Sigmoid colon (tissue), 7 donors: ENCODE data around the gene AZIN2. TPM values are rescaled to one million over a fixed set of nuclear protein-coding genes. Genes with fewer than 3 reads are reported as not detected.
A peak's percentile ranks its signal among the peaks of the same experiment; 100 is the strongest.

Source experiments
- DNase-seq: peaks from one replicate; pipeline ENCODE4 v3.0.0-alpha.2; 2019
- H3K27ac ChIP-seq, 4 donors: fragments of 200-600 bp; sonication (generic); one replicate each; pipeline ENCODE4 v1.5.1; 2016 to 2019; ENCODE audit warnings: mild to moderate bottlenecking in 1 of 4
- H3K27me3 ChIP-seq, 3 donors: fragments of 200-600 bp; sonication (generic); one replicate each; pipeline ENCODE4 v1.5.1; 2019; ENCODE audit warnings: mild to moderate bottlenecking in 1 of 3
- H3K36me3 ChIP-seq, 4 donors: fragments of 200-600 bp; sonication (generic); one replicate each; pipeline ENCODE4 v1.5.1; 2016 to 2019
- H3K4me1 ChIP-seq, 4 donors: fragments of 200-600 bp; sonication (generic); one replicate each; pipeline ENCODE4 v1.5.1; 2017 to 2019
- H3K4me3 ChIP-seq, 4 donors: fragments of 200-600 bp; sonication (generic); one replicate each; pipeline ENCODE4 v1.5.1; 2017 to 2019; ENCODE audit warnings: mild to moderate bottlenecking in 2 of 4, moderate library complexity in 1 of 4
- H3K9me3 ChIP-seq, 4 donors: fragments of 200-600 bp in 3 of 4; sonication (generic) in 3 of 4; one replicate each; pipeline versions ENCODE4 v1.5.1 to v1.6.1; 2013 to 2019
- EP300 ChIP-seq, 4 donors: sonication (generic); formaldehyde crosslinking; IDR thresholded peaks; one replicate each; pipeline ENCODE4 v1.6.1; 2017; ENCODE audit warnings: antibody characterized with exemption in 4 of 4
- POLR2A ChIP-seq, 2 donors: fragments of 450-650 bp; IDR thresholded peaks; one replicate each; pipeline ENCODE4 v1.6.1; 2016; ENCODE audit warnings: antibody characterized with exemption in 2 of 2, mild to moderate bottlenecking in 2 of 2, moderate library complexity in 2 of 2
- POLR2AphosphoS5 ChIP-seq, 4 donors: sonication (generic); formaldehyde crosslinking; IDR thresholded peaks; one replicate each; pipeline ENCODE4 v1.6.1; 2017; ENCODE audit warnings: antibody characterized with exemption in 4 of 4
- WGBS, 2 donors: extraction: QIAGEN DNeasy Blood & Tissue Kit; methylation state at CpG; one replicate each; pipeline ENCODE4 v1.1.7; 2013; 5-methylcytosine and 5-hydroxymethylcytosine counted together
- intact Hi-C: fragments of 100-400 bp; cut with DNase I; formaldehyde crosslinking; loops from one replicate; pipeline ENCODE4 v1.15.1; 2023
- polyA plus RNA-seq, 3 donors: library from polyadenylated mRNA; stranded (reverse); fragments of 200-250 nt; gene quantifications; one replicate each; pipeline ENCODE4 v1.2.3, GENCODE V29; 2013
- total RNA-seq, 4 donors: library from RNA; depleted of rRNA; stranded (reverse); fragments of >200 nt; gene quantifications; one replicate each; pipeline ENCODE4 v1.1.0, GENCODE V29; 2016
- TF ChIP-seq, protein P1 (sequence below), 4 experiments: fragments of 450-650 bp in 3 of 4; fragments of 200-600 bp in 1 of 4; IDR thresholded peaks; one replicate each; pipeline ENCODE4 v1.5.1; 2016 to 2019; ENCODE audit warnings: antibody characterized with exemption in 4 of 4, mild to moderate bottlenecking in 3 of 4, moderate library complexity in 2 of 4
- donor health status: healthy with polysubstance abuse.
- donor health status: Bipolar disorder and iron deficiency.
- donor health status: healthy.

Gene AZIN2
- total and polyA plus RNA-seq, 7 donors: 1.1 to 30.9 (median 2.5) TPM

DNA sequence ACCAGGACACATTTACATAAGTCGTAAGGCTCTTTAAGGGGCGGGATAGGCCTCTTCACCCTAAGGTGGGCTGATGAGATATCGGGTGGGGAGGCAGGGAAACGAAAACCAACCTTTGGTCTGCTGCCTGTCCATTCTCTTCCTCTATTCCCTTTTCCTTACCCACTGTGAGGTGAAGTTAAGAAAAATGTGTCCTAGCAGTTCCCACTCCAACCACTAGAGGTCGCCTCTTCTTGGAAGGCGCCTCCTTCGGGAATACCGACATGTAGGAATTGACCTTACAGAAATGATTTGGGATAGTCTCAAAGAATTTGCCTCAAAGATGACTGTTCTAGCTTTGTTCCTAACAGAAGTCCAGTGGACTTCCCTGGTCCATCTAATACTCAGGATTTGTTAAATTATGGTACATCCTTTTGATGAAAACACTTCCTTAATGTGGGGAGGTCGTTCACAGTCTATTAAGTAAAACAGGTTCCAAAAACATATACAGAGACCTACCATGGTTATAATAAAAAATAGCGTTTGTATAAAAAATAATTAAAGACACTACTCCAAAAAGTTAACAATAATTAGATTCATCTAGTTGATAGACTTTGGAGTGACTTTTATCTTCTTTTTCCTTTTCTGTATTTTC lies 14.1 kb downstream of the AZIN2 start:
- WGBS, 2 donors: 22 to 26% methylated on average over 10 of the region's 10 CpGs

GRCh38 chr1:33096363-33097005 lies 15.5 kb downstream of the AZIN2 start:
- Histone ChIP-seq H3K9me3 (no peaks in the 10 kb centered on the region), H3K4me1 (no peaks in the 10 kb centered on the region), H3K27ac (no peak overlapping the region), H3K4me3 (no peak overlapping the region), H3K36me3 (no peaks in the 10 kb centered on the region), H3K27me3 (no peaks in the 10 kb centered on the region)
- DNase-seq: no peak
- TF ChIP-seq, protein P1, sequence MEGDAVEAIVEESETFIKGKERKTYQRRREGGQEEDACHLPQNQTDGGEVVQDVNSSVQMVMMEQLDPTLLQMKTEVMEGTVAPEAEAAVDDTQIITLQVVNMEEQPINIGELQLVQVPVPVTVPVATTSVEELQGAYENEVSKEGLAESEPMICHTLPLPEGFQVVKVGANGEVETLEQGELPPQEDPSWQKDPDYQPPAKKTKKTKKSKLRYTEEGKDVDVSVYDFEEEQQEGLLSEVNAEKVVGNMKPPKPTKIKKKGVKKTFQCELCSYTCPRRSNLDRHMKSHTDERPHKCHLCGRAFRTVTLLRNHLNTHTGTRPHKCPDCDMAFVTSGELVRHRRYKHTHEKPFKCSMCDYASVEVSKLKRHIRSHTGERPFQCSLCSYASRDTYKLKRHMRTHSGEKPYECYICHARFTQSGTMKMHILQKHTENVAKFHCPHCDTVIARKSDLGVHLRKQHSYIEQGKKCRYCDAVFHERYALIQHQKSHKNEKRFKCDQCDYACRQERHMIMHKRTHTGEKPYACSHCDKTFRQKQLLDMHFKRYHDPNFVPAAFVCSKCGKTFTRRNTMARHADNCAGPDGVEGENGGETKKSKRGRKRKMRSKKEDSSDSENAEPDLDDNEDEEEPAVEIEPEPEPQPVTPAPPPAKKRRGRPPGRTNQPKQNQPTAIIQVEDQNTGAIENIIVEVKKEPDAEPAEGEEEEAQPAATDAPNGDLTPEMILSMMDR (IDR thresholded peaks at IDR 0.05): no peak
- TF ChIP-seq POLR2A (IDR thresholded peaks at IDR 0.05): no peak
- no peak for TF ChIP-seq EP300 (IDR thresholded peaks at IDR 0.05)
- no peak for TF ChIP-seq POLR2AphosphoS5 (IDR thresholded peaks at IDR 0.05)
- WGBS, 2 donors: 84 to 86% methylated on average over 7 of the region's 7 CpGs
- intact Hi-C loops: loop anchor here (5.0 kb wide), 1 partner anchor 516 kb away; no protein-coding TSS in a partner anchor

More for the DNA sequence above, 14.1 kb downstream of the AZIN2 start:
- Histone ChIP-seq H3K4me1 (no peaks in the 10 kb centered on the region), H3K27me3 (no peaks in the 10 kb centered on the region), H3K9me3 (no peaks in the 10 kb centered on the region), H3K4me3 (no peak overlapping the region), H3K36me3 (no peaks in the 10 kb centered on the region), H3K27ac (no peak overlapping the region)
- TF ChIP-seq EP300 (IDR thresholded peaks at IDR 0.05) (no peak), POLR2AphosphoS5 (IDR thresholded peaks at IDR 0.05) (no peak)
- TF ChIP-seq, protein P1 (IDR thresholded peaks at IDR 0.05): peak; percentile 76 to 98 (median 85)
- intact Hi-C loops: loop anchor here (5.0 kb wide), 1 partner anchor 517 kb away; no protein-coding TSS in a partner anchor
- peak; percentile 74 for DNase-seq

- Histone ChIP-seq H3K27ac (no peak overlapping the region), H3K27me3 (no peaks in the 10 kb centered on the region), H3K4me3 (no peak overlapping the region), H3K9me3 (no peaks in the 10 kb centered on the region), H3K4me1 (no peaks in the 10 kb centered on the region), H3K36me3 (peaks cover 0 to 6% (median 0%) of the 10 kb centered on the region in 4 donors)
- WGBS, 2 donors: 95% methylated on average over 3 of the region's 3 CpGs
- TF ChIP-seq POLR2A (IDR thresholded peaks at IDR 0.05) (no peak), EP300 (IDR thresholded peaks at IDR 0.05) (no peak), POLR2AphosphoS5 (IDR thresholded peaks at IDR 0.05) (no peak)
- TF ChIP-seq, protein P1 (IDR thresholded peaks at IDR 0.05): no peak
- intact Hi-C loops: loop anchor here (5.0 kb wide), 1 partner anchor 515 kb away; no protein-coding TSS in a partner anchor
- DNase-seq: no peak
Measured at GRCh38 chr1:33097137-33097611, 16.2 kb downstream of the AZIN2 start.

DNA sequence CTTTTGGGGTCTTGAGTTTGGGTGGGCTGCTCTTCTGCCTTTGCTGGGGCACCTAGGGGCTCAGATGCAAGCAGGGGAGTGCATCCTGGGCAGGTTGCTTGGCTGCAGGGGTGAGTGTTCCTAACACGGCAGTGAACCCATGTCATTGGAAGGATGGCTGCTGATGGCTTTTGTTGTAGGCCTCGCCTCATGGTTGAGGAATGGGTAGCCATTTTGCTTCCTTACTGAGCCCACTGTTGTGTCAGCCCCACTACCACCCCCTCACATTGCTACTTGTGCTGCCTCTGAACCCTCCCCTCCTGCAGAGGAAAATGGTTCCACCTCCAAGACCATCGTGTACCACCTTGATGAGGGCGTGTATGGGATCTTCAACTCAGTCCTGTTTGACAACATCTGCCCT lies 16.8 kb downstream of the AZIN2 start:
- WGBS, 2 donors: 89 to 91% methylated on average over 4 of the region's 4 CpGs
- H3K27ac ChIP-seq: no peak overlapping the region
- H3K4me3 ChIP-seq: no peak overlapping the region
- no peaks in the 10 kb centered on the region for H3K27me3 ChIP-seq
- DNase-seq: no peak
- H3K4me1 ChIP-seq: no peaks in the 10 kb centered on the region
- TF ChIP-seq EP300 (IDR thresholded peaks at IDR 0.05) (no peak), POLR2A (IDR thresholded peaks at IDR 0.05) (no peak), POLR2AphosphoS5 (IDR thresholded peaks at IDR 0.05) (no peak)
- TF ChIP-seq, protein P1 (IDR thresholded peaks at IDR 0.05): no peak
- peaks cover 0 to 7% (median 0%) of the 10 kb centered on the region in 4 donors for H3K36me3 ChIP-seq
- no peaks in the 10 kb centered on the region for H3K9me3 ChIP-seq
- intact Hi-C loops: loop anchor here (5.0 kb wide), 1 partner anchor 515 kb away; no protein-coding TSS in a partner anchor
